Breast epithelium (tissue), 3 donors: Measurements from ENCODE around the gene TNK2.

ENCODE experiments used
- CTCF ChIP-seq, 3 donors: fragments of 450-650 bp; IDR thresholded peaks; one replicate each; pipeline ENCODE4 v1.5.1; 2016 to 2017; ENCODE audit warnings: antibody characterized with exemption in 3 of 3, mild to moderate bottlenecking in 3 of 3, moderate library complexity in 3 of 3
- POLR2A ChIP-seq: fragments of 450-650 bp; IDR thresholded peaks from one replicate; pipeline ENCODE4 v1.6.1; 2016; ENCODE audit warnings: antibody characterized with exemption, mild to moderate bottlenecking, moderate library complexity
- POLR2AphosphoS5 ChIP-seq, 3 donors: sonication (generic); formaldehyde crosslinking; IDR thresholded peaks; one replicate each; pipeline ENCODE4 v1.6.1; 2017; ENCODE audit warnings: antibody characterized with exemption in 3 of 3

DNA sequence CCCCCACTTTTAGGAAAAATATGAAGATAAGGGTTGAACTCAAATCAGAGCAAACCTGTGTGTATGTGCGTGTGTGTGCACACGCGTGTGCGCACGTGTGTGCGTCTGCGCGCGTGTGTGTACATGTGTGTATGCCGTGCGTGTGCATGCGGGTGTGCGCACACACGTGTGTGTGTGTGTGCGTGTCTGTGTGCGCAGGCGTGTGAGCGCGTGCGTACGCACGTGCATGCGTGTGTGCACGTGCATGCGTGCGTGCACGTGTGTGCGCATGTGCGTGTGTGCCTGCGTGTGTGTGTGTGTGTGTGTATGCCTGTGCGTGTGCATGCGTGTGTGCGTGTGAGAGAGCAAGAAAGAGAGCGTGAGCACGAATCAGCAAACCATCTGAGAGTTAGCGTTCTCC, 20.7 kb downstream of the TNK2 start:
- TF ChIP-seq CTCF (IDR thresholded peaks at IDR 0.05) (no peak), POLR2A (no peak), POLR2AphosphoS5 (IDR thresholded peaks at IDR 0.05) (no peak)
